K562 (cell line): ENCODE measurements around the gene C3orf85. TPM values are rescaled to one million over a fixed set of nuclear protein-coding genes. Genes with fewer than 3 reads are reported as not detected.

Experiments used
- CBFB ChIP-seq: sonication (generic); formaldehyde crosslinking; IDR thresholded peaks from 2 replicates; pipeline ENCODE4 v1.4.0; 2020; ENCODE audit warnings: mild to moderate bottlenecking, missing genetic modification reagents
- CC2D1A ChIP-seq: fragments of 450-650 bp; IDR thresholded peaks from 2 replicates; pipeline ENCODE4 v1.6.1; 2017; ENCODE audit warnings: mild to moderate bottlenecking
- CCAR2 ChIP-seq: fragments of 200-400 bp; formaldehyde crosslinking; IDR thresholded peaks from 2 replicates; pipeline ENCODE4 v1.6.1; 2017; ENCODE audit warnings: mild to moderate bottlenecking, low read depth, low read length
- CREB1 ChIP-seq, 2 experiments: sonication (generic) in 1 of 2; formaldehyde crosslinking in 1 of 2; IDR thresholded peaks; 2 replicates each; pipeline versions ENCODE4 v1.6.1 to v1.8.0; 2012 to 2022; ENCODE audit warnings: inconsistent platforms in 1 of 2, mild to moderate bottlenecking in 1 of 2, missing genetic modification reagents in 1 of 2, moderate library complexity in 1 of 2
- CREB5 ChIP-seq: fragments of 250-450 bp; sonication (Bioruptor Pico); IDR thresholded peaks from 2 replicates; pipeline ENCODE4 v1.5.0; 2020; ENCODE audit warnings: mild to moderate bottlenecking
- HDAC3 ChIP-seq: fragments of 450-650 bp; IDR thresholded peaks from 2 replicates; pipeline ENCODE4 v1.6.1; 2018; ENCODE audit warnings: borderline replicate concordance, mild to moderate bottlenecking, moderate library complexity; ENCODE audit not compliant: partially characterized antibody
- HDAC8 ChIP-seq: fragments of 450-650 bp; IDR thresholded peaks from 2 replicates; pipeline ENCODE4 v1.6.1; 2016; ENCODE audit warnings: mild to moderate bottlenecking, missing genetic modification characterization, moderate library complexity, missing compliant biosample characterization
- MITF ChIP-seq: IDR thresholded peaks from 2 replicates; pipeline ENCODE4 v1.6.1; 2014; ENCODE audit warnings: antibody characterized with exemption
- MTA3 ChIP-seq: fragments of 450-650 bp; formaldehyde crosslinking; IDR thresholded peaks from 2 replicates; pipeline ENCODE4 v1.6.1; 2017; ENCODE audit warnings: mild to moderate bottlenecking, borderline replicate concordance
- MXI1 ChIP-seq: IDR thresholded peaks from 2 replicates; pipeline ENCODE4 v1.6.1; 2011; ENCODE audit warnings: low read depth, mild to moderate bottlenecking, improper control_type of control experiment, low read length
- NR3C1 ChIP-seq: sonication (generic); formaldehyde crosslinking; IDR thresholded peaks from 2 replicates; pipeline ENCODE4 v1.8.1; 2022; ENCODE audit warnings: missing genetic modification reagents
- NRF1 ChIP-seq, 2 experiments: fragments of 450-650 bp; IDR thresholded peaks in 1 of 2; conservative IDR thresholded peaks in 1 of 2; 2 replicates each; pipeline ENCODE4 v1.6.1; 2014; ENCODE audit warnings: mild to moderate bottlenecking in 2 of 2
- NUFIP1 ChIP-seq: fragments of 450-650 bp; IDR thresholded peaks from 2 replicates; pipeline ENCODE4 v1.6.1; 2018; ENCODE audit not compliant: partially characterized antibody
- SAFB ChIP-seq: fragments of 200-400 bp; formaldehyde crosslinking; IDR thresholded peaks from 2 replicates; pipeline ENCODE4 v1.6.1; 2017; ENCODE audit warnings: low read depth, low read length, borderline replicate concordance
- TFAP4 ChIP-seq: sonication (generic); formaldehyde crosslinking; IDR thresholded peaks from 2 replicates; pipeline ENCODE4 v1.8.0; 2022; ENCODE audit warnings: missing genetic modification reagents, mild to moderate bottlenecking, moderate library complexity, borderline replicate concordance
- THRAP3 ChIP-seq: fragments of 450-650 bp; IDR thresholded peaks from 2 replicates; pipeline ENCODE4 v1.6.1; 2016; ENCODE audit warnings: mild to moderate bottlenecking, inconsistent platforms, borderline replicate concordance
- TSC22D4 ChIP-seq: fragments of 450-650 bp; IDR thresholded peaks from 2 replicates; pipeline ENCODE4 v1.6.1; 2016; ENCODE audit warnings: missing genetic modification characterization, missing biosample characterization, control low read depth
- ZHX1 ChIP-seq: fragments of 150-350 bp; conservative IDR thresholded peaks from 2 replicates; pipeline ENCODE4 v1.6.1; 2014; ENCODE audit warnings: low read length
- ZNF436 ChIP-seq: fragments of 250-450, 450-650 bp; sonication (Bioruptor Pico); formaldehyde crosslinking; IDR thresholded peaks from 2 replicates; pipeline ENCODE4 v1.7.0; 2020; ENCODE audit warnings: mild to moderate bottlenecking
- ZNF695 ChIP-seq: fragments of 450-650 bp; formaldehyde crosslinking; IDR thresholded peaks from 2 replicates; pipeline ENCODE4 v1.4.0; 2020; ENCODE audit warnings: mild to moderate bottlenecking, moderate library complexity
- polyA plus RNA-seq, 8 experiments: library from polyadenylated mRNA; depleted of rRNA in 4 of 8; stranded (reverse) in 5 of 8; unstranded in 3 of 8; fragments of >200 nt; fragmentation: Nextera tagmentation in 2 of 8; fragmentation: Illumina TruSeq in 1 of 8; extraction: Ambion mirVana in 2 of 8; extraction: Trizol in 1 of 8; gene quantifications; 2 replicates each; pipeline versions ENCODE4 v1.2.1 to v1.2.3, GENCODE V29; 2011 to 2014; ENCODE audit warnings: inconsistent platforms in 1 of 8, missing spikeins in 1 of 8
- total RNA-seq, 7 experiments: library from RNA; depleted of rRNA in 6 of 7; stranded (reverse); fragments of >200 nt in 6 of 7; fragmentation: Illumina TruSeq in 2 of 7; extraction: Trizol in 2 of 7; gene quantifications; 2 replicates each; pipeline versions ENCODE4 v1.2.1 to v1.2.3, GENCODE V29; 2011 to 2021; ENCODE audit warnings: low replicate concordance in 1 of 7

Gene C3orf85
- total and polyA plus RNA-seq, 9 of the 15 experiments (the other 6 are each of a cell fraction or from before 2014, with no cell fraction given) = not detected

GRCh38 chr3:109117939-109118338, 18.6 kb upstream of the C3orf85 start, which contains the start of gene MORC1 (continued):
- TF ChIP-seq ZHX1 (no peak), TSC22D4 (tag) (no peak), SAFB (peak; percentile 90), CREB1 (IDR thresholded peaks at IDR 0.05) (0 out of 2 replicates have a peak, but pooled peaks have one; percentile 26), CREB1 (CRISPR knock-in tag; IDR thresholded peaks at IDR 0.05) (peak; percentile 65), NRF1 (conservative IDR thresholded peaks at IDR 0.05 in 1 of 2, IDR thresholded peaks at IDR 0.05 in 1 of 2) (peak; percentile 61 to 75), NUFIP1 (no peak), THRAP3 (no peak), CBFB (CRISPR knock-in tag) (no peak), HDAC8 (tag) (no peak), MITF (peak; percentile 53; the same call in 1 of the 2 replicates), CREB5 (CRISPR knock-in tag) (no peak), CC2D1A (no peak), MXI1 (no peak), CCAR2 (no peak), TFAP4 (peak; percentile 34; the same call in 1 of the 2 replicates), NR3C1 (CRISPR knock-in tag) (no peak), ZNF436 (CRISPR knock-in tag) (no peak), MTA3 (0 out of 2 replicates have a peak, but pooled peaks have one; percentile 42), HDAC3 (no peak), ZNF695 (CRISPR knock-in tag) (no peak)
